ENCODE measurements around the gene ILF2. TPM values are rescaled to one million over a fixed set of nuclear protein-coding genes. Genes with fewer than 3 reads are reported as not detected.

Gene ILF2
- total and polyA plus RNA-seq, 7 donors: 59.8 to 166 (median 88.3) TPM

DNA sequence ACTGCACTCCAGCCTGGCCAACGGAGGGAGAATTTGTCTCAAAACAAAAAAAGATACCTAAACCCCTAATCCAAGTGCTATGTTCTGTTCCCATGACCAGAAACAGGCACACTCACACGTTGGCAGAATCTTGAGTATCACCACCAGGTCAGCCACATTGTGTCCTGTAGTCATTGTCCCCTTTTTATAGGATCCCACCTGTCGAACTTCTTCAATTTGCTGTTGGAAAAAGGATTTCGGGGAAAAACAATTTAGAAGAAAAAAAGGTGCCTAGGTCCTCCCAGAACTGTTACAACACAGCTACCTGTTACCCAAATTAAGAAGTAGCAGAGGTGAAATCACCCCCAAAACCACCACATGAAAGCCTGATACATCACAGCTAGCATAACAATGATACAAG, 3.4 kb downstream of the ILF2 start:
- Histone ChIP-seq H3K27me3 (no peaks in the 10 kb centered on the region), H3K9me3 (no peaks in the 10 kb centered on the region), H3K36me3 (peaks cover 53 to 68% (median 65%) of the 10 kb centered on the region in 4 donors), H3K4me3 (no peak overlapping the region), H3K4me1 (peaks cover 0 to 20% (median 15%) of the 10 kb centered on the region in 4 donors), H3K27ac (no peak overlapping the region)
- intact Hi-C loops (cut with DNase I): no loop called here
- TF ChIP-seq, protein P1, sequence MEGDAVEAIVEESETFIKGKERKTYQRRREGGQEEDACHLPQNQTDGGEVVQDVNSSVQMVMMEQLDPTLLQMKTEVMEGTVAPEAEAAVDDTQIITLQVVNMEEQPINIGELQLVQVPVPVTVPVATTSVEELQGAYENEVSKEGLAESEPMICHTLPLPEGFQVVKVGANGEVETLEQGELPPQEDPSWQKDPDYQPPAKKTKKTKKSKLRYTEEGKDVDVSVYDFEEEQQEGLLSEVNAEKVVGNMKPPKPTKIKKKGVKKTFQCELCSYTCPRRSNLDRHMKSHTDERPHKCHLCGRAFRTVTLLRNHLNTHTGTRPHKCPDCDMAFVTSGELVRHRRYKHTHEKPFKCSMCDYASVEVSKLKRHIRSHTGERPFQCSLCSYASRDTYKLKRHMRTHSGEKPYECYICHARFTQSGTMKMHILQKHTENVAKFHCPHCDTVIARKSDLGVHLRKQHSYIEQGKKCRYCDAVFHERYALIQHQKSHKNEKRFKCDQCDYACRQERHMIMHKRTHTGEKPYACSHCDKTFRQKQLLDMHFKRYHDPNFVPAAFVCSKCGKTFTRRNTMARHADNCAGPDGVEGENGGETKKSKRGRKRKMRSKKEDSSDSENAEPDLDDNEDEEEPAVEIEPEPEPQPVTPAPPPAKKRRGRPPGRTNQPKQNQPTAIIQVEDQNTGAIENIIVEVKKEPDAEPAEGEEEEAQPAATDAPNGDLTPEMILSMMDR (IDR thresholded peaks at IDR 0.05): no peak
- no peak for TF ChIP-seq POLR2A (IDR thresholded peaks at IDR 0.05)
- DNase-seq: no peak
- 86 to 94% methylated on average over 4 of the region's 4 CpGs for WGBS, 2 donors

DNA sequence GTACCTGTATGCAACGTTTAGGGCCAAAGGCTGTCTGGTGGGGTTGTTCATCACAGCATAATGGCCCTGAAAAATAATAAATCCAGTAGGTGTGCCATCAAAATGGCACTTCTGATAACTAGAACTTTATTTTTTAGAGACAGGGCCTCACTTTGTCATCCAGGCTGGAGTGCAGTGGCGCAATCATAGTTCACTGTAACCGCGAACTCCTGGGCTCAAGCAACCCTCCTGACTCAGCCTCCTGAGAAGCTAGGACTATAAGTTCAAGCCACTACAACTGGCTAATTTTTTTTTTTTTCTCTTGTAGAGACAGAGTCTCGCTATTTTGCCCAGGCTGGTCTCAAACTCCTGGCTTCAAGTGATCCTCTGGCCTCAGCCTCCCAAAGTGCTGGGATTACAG, 7.6 kb downstream of the ILF2 start:
- peaks cover 0 to 12% (median 10%) of the 10 kb centered on the region in 4 donors for H3K4me1 ChIP-seq
- no peak overlapping the region for H3K4me3 ChIP-seq
- H3K27ac ChIP-seq: no peak overlapping the region
- TF ChIP-seq POLR2AphosphoS5 (IDR thresholded peaks at IDR 0.05): no peak
- TF ChIP-seq EP300 (IDR thresholded peaks at IDR 0.05): no peak
- TF ChIP-seq POLR2A (IDR thresholded peaks at IDR 0.05): no peak
- TF ChIP-seq, protein P1 (IDR thresholded peaks at IDR 0.05): no peak
- intact Hi-C loops (cut with DNase I): no loop called here
- peaks cover 69 to 82% (median 71%) of the 10 kb centered on the region in 4 donors for H3K36me3 ChIP-seq
- H3K27me3 ChIP-seq: no peaks in the 10 kb centered on the region
- 78 to 90% methylated on average over 5 of the region's 5 CpGs for WGBS, 2 donors
- DNase-seq: peak; percentile 33
- no peaks in the 10 kb centered on the region for H3K9me3 ChIP-seq

DNA sequence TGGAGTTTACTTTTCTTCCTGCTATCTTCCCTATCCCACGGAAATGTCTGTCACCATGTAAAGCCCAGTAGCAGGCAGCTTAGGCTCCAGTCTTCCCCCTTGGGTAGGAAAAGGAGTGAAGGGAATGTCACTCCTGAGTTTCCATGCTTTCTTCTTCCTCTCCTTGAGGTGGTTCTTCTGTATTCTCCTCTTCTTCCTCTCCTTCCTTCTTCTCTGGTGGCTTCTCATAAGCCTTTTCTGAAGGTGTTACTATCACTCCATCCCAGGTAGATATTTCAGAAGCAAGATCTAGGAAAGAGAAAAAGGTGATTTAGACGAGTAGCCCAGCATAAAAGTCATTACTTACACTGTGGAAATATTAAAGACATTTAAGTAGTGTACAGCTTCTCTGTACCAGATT, 8.5 kb downstream of the ILF2 start:
- no peaks in the 10 kb centered on the region for H3K27me3 ChIP-seq
- peaks cover 61 to 73% (median 62%) of the 10 kb centered on the region in 4 donors for H3K36me3 ChIP-seq
- no peak overlapping the region for H3K27ac ChIP-seq
- peaks cover 0 to 14% (median 11%) of the 10 kb centered on the region in 4 donors for H3K4me1 ChIP-seq
- 51 to 65% methylated on average over 2 of the region's 2 CpGs for WGBS, 2 donors
- no peaks in the 10 kb centered on the region for H3K9me3 ChIP-seq
- TF ChIP-seq POLR2A (IDR thresholded peaks at IDR 0.05): no peak
- H3K4me3 ChIP-seq: no peak overlapping the region
- intact Hi-C loops (cut with DNase I): no loop called here
- peak; percentile 10 for DNase-seq

DNA sequence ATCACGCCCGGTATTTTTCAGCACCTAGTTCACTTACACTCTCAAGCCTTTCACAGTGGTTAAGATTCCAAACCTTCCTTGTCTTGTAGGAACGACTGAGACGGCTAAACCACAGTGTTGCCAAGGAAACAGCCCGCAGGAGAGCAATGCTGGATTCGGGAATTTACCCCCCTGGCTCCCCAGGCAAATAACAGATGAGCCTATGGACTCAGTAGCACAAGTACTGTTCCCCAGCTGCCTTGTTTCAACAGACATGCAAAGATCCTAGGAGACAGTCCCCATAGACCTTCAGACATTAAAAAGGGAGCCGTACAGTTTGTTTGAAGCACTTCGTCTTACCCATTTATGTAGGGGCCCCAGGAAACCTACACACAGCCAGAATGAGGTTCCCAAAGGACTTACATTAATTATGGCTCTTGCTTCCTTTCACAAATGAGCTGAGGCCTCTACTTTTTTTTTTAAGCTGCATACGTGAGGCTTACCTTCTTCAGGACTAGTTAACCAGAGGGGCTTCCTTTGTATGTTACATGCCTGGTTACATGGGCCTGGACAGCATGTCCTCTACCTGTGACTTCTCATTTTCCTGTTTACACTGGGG, 9.6 kb downstream of the ILF2 start:
- Histone ChIP-seq H3K27ac (peak overlapping the region in 1 of 4 donors; percentile 10), H3K9me3 (no peaks in the 10 kb centered on the region), H3K4me1 (peaks cover 0 to 14% (median 11%) of the 10 kb centered on the region in 4 donors), H3K36me3 (peaks cover 50 to 62% (median 52%) of the 10 kb centered on the region in 4 donors), H3K4me3 (no peak overlapping the region), H3K27me3 (no peaks in the 10 kb centered on the region)
- TF ChIP-seq EP300 (IDR thresholded peaks at IDR 0.05) (no peak), POLR2AphosphoS5 (IDR thresholded peaks at IDR 0.05) (no peak), POLR2A (IDR thresholded peaks at IDR 0.05) (no peak)
- TF ChIP-seq, protein P1 (IDR thresholded peaks at IDR 0.05): no peak
- intact Hi-C loops (cut with DNase I): no loop called here
- no peak for DNase-seq
- WGBS, 2 donors: 69 to 72% methylated on average over 9 of the region's 9 CpGs

DNA sequence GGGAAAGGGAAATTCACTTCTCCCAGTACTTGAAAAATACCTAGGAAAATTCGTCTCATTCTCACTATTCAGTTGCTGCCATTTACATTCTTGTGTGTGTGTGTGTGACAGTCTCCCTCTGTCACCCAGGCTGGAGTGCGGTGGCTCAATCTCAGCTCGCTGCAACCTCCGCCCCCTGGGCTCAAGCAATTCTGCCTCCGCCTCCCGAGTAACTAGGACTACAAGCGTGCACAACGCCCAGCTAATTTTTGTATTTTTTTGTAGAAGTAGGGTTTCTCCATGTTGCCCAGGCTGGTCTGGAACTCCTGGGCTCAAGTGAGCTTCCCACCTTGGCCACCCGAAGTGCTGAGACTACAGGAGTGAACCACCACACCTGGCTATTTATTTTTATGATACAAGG, 11.1 kb downstream of the ILF2 start:
- peaks cover 35 to 46% (median 36%) of the 10 kb centered on the region in 4 donors for H3K36me3 ChIP-seq
- peak overlapping the region; percentile 92 to 94 (median 93) for H3K27ac ChIP-seq
- DNase-seq: peak; percentile 55
- H3K4me3 ChIP-seq: peak overlapping the region in 3 of 4 donors; percentile 64 to 73 (median 70)
- H3K4me1 ChIP-seq: peaks cover 0 to 14% (median 11%) of the 10 kb centered on the region in 4 donors
- WGBS, 2 donors: 80 to 87% methylated on average over 9 of the region's 9 CpGs
- intact Hi-C loops (cut with DNase I): loop anchor here (2.0 to 5.0 kb wide), 2 partner anchors 25 to 87 kb away; partner anchors contain the start of gene CHTOP
- H3K27me3 ChIP-seq: no peaks in the 10 kb centered on the region
- TF ChIP-seq POLR2A (IDR thresholded peaks at IDR 0.05) (no peak), EP300 (IDR thresholded peaks at IDR 0.05) (no peak), POLR2AphosphoS5 (IDR thresholded peaks at IDR 0.05) (no peak)
- TF ChIP-seq, protein P1 (IDR thresholded peaks at IDR 0.05): no peak
- H3K9me3 ChIP-seq: no peaks in the 10 kb centered on the region
